ENCODE results near the gene DYNC1H1.

GRCh38 chr14:102011631-102012030 is 47.3 kb downstream of the DYNC1H1 start:
- no peak for TF ChIP-seq EZH2phosphoT487 (IDR thresholded peaks at IDR 0.05; ENCODE audit: unreplicated experiment)
- TF ChIP-seq POLR2AphosphoS5 (IDR thresholded peaks at IDR 0.05; ENCODE audit: low read depth) = no peak
- no peak for TF ChIP-seq CTCF (conservative IDR thresholded peaks at IDR 0.05; ENCODE audit: low read depth in 2 of 2)
- TF ChIP-seq CREB1 (CRISPR knock-in tag; IDR thresholded peaks at IDR 0.05; ENCODE audit: low read depth) = no peak
- no peak for TF ChIP-seq REST (IDR thresholded peaks at IDR 0.05; ENCODE audit: unreplicated experiment)
- TF ChIP-seq EZH2 (IDR thresholded peaks at IDR 0.05; ENCODE audit: low read depth, unreplicated experiment) = no peak
- TF ChIP-seq JUNB (IDR thresholded peaks at IDR 0.05; ENCODE audit: unreplicated experiment) = no peak
- TF ChIP-seq STAT1 (IDR thresholded peaks at IDR 0.05; ENCODE audit: unreplicated experiment) = no peak
- no peak for TF ChIP-seq ZNF114 (CRISPR knock-in tag; IDR thresholded peaks at IDR 0.05)
- TF ChIP-seq ETS1 (IDR thresholded peaks at IDR 0.05) = no peak
